ENCODE measurements around the gene CDKAL1.

- no peak for TF ChIP-seq HDAC6 (IDR thresholded peaks at IDR 0.05; ENCODE audit: low read depth, low read length)
- TF ChIP-seq KDM1A (CRISPR knock-in tag; IDR thresholded peaks at IDR 0.05): no peak
- no peak for TF ChIP-seq PHF20 (CRISPR knock-in tag; IDR thresholded peaks at IDR 0.05)
These were observed 153.2 kb downstream of the CDKAL1 start for GRCh38 chr6:20687494-20687893.
